Gastroesophageal sphincter (tissue), 4 donors: ENCODE measurements around the gene CPA2. TPM values are rescaled to one million over a fixed set of nuclear protein-coding genes. Genes with fewer than 3 reads are reported as not detected.

Experiments used
- ATAC-seq: fragments of 150-250 bp; one replicate; pipeline ENCODE4 v1.9.1; 2016; ENCODE audit warnings: mild to moderate bottlenecking, moderate library complexity
- H3K27ac ChIP-seq, 4 donors: fragments of 200-600 bp; sonication (generic) in 3 of 4; 1 replicate in 3 of 4; 2 replicates in 1 of 4; pipeline ENCODE4 v1.5.1; 2016 to 2019
- H3K27me3 ChIP-seq: fragments of 200-600 bp; sonication (generic); one replicate; pipeline ENCODE4 v1.5.1; 2019
- H3K36me3 ChIP-seq, 2 donors: fragments of 200-600 bp; sonication (generic); one replicate each; pipeline ENCODE4 v1.5.1; 2019; ENCODE audit warnings: control low read depth in 1 of 2
- H3K4me1 ChIP-seq, 3 donors: fragments of 200-600 bp; sonication (generic); 1 replicate in 2 of 3; 2 replicates in 1 of 3; pipeline ENCODE4 v1.5.1; 2016 to 2019; ENCODE audit warnings: control low read depth in 2 of 3
- H3K4me3 ChIP-seq, 2 donors: fragments of 200-600 bp; sonication (generic); one replicate each; pipeline ENCODE4 v1.5.1; 2019; ENCODE audit warnings: mild to moderate bottlenecking in 1 of 2, moderate library complexity in 1 of 2
- H3K9me3 ChIP-seq, 3 donors: fragments of 200-600 bp; sonication (generic); one replicate each; pipeline ENCODE4 v1.5.1; 2017 to 2019; ENCODE audit warnings: control low read depth in 2 of 3
- CTCF ChIP-seq, 4 experiments: fragments of 200-600 bp in 2 of 4; fragments of 450-650 bp in 2 of 4; sonication (generic) in 1 of 4; IDR thresholded peaks; one replicate each; pipeline ENCODE4 v1.5.1; 2017 to 2019; ENCODE audit warnings: antibody characterized with exemption in 4 of 4, mild to moderate bottlenecking in 2 of 4, moderate library complexity in 2 of 4
- EP300 ChIP-seq: sonication (generic); formaldehyde crosslinking; IDR thresholded peaks from one replicate; pipeline ENCODE4 v1.6.1; 2017; ENCODE audit warnings: antibody characterized with exemption, mild to moderate bottlenecking
- POLR2A ChIP-seq, 2 donors: fragments of 450-650 bp; IDR thresholded peaks; one replicate each; pipeline ENCODE4 v1.6.1; 2017; ENCODE audit warnings: antibody characterized with exemption in 2 of 2, mild to moderate bottlenecking in 2 of 2, moderate library complexity in 1 of 2
- POLR2AphosphoS5 ChIP-seq: sonication (generic); formaldehyde crosslinking; IDR thresholded peaks from one replicate; pipeline ENCODE4 v1.6.1; 2017; ENCODE audit warnings: antibody characterized with exemption
- WGBS, 2 donors: methylation state at CpG; one replicate each; pipeline ENCODE4 v1.1.5; 2018; ENCODE audit warnings: low coverage in 1 of 2; 5-methylcytosine and 5-hydroxymethylcytosine counted together
- total RNA-seq, 4 donors: library from RNA; depleted of rRNA; stranded (reverse); fragments of >200 nt; gene quantifications; one replicate each; pipeline ENCODE4 v1.1.0, GENCODE V29; 2016

CPA2 gene
- total RNA-seq, 4 donors from 2014 or later, result not detected

- 81 to 83% methylated on average over 2 to 5 of the region's 5 CpGs for WGBS, 2 donors
These were observed 32.1 kb downstream of the CPA2 start for GRCh38 chr7:130298544-130299326.

GRCh38 chr7:130299866-130300265, 33.2 kb downstream of the CPA2 start:
- no peak overlapping the region for H3K27ac ChIP-seq
- no peak overlapping the region for H3K4me3 ChIP-seq
- H3K27me3 ChIP-seq, result no peaks in the 10 kb centered on the region
- no peak for ATAC-seq
- no peak for TF ChIP-seq POLR2AphosphoS5
- TF ChIP-seq EP300, result no peak
- no peak for TF ChIP-seq CTCF (IDR thresholded peaks at IDR 0.05)
- no peak for TF ChIP-seq POLR2A (IDR thresholded peaks at IDR 0.05)
- no peaks in the 10 kb centered on the region for H3K4me1 ChIP-seq
- 81 to 82% methylated on average over 5 to 6 of the region's 7 CpGs for WGBS, 2 donors
- no peaks in the 10 kb centered on the region for H3K9me3 ChIP-seq
- no peaks in the 10 kb centered on the region for H3K36me3 ChIP-seq

More at GRCh38 chr7:130298544-130299326, 32.1 kb downstream of the CPA2 start:
- no peak overlapping the region for H3K27ac ChIP-seq
- no peaks in the 10 kb centered on the region for H3K27me3 ChIP-seq
- TF ChIP-seq POLR2A (IDR thresholded peaks at IDR 0.05) (no peak), POLR2AphosphoS5 (no peak), CTCF (IDR thresholded peaks at IDR 0.05) (no peak), EP300 (no peak)
- H3K4me3 ChIP-seq, result no peak overlapping the region
- no peaks in the 10 kb centered on the region for H3K36me3 ChIP-seq
- no peak for ATAC-seq
- H3K9me3 ChIP-seq, result no peaks in the 10 kb centered on the region
- H3K4me1 ChIP-seq, result no peaks in the 10 kb centered on the region

- WGBS, 2 donors, result 63 to 80% methylated on average over 4 to 8 of the region's 8 CpGs
- H3K27ac ChIP-seq, result no peak overlapping the region
- H3K4me1 ChIP-seq, result no peaks in the 10 kb centered on the region
- ATAC-seq, result no peak
- TF ChIP-seq POLR2AphosphoS5 (no peak), CTCF (IDR thresholded peaks at IDR 0.05) (no peak), POLR2A (IDR thresholded peaks at IDR 0.05) (no peak), EP300 (no peak)
- no peaks in the 10 kb centered on the region for H3K36me3 ChIP-seq
- H3K9me3 ChIP-seq, result no peaks in the 10 kb centered on the region
- H3K4me3 ChIP-seq, result no peak overlapping the region
- no peaks in the 10 kb centered on the region for H3K27me3 ChIP-seq
These were observed 34.9 kb downstream of the CPA2 start for GRCh38 chr7:130301501-130302020.

- H3K27ac ChIP-seq, result no peak overlapping the region
- TF ChIP-seq POLR2AphosphoS5, result no peak
- no peak for TF ChIP-seq POLR2A (IDR thresholded peaks at IDR 0.05)
- TF ChIP-seq EP300, result no peak
- TF ChIP-seq CTCF (IDR thresholded peaks at IDR 0.05), result no peak
- no peaks in the 10 kb centered on the region for H3K27me3 ChIP-seq
- H3K9me3 ChIP-seq, result no peaks in the 10 kb centered on the region
- H3K36me3 ChIP-seq, result no peaks in the 10 kb centered on the region
- no peaks in the 10 kb centered on the region for H3K4me1 ChIP-seq
- H3K4me3 ChIP-seq, result no peak overlapping the region
- no peak for ATAC-seq
These were observed 36.0 kb downstream of the CPA2 start for GRCh38 chr7:130302649-130303048.

- 36 to 65% methylated on average over 2 of the region's 2 CpGs for WGBS, 2 donors
- no peaks in the 10 kb centered on the region for H3K9me3 ChIP-seq
- no peaks in the 10 kb centered on the region for H3K4me1 ChIP-seq
- no peak for ATAC-seq
- no peak overlapping the region for H3K27ac ChIP-seq
- no peaks in the 10 kb centered on the region for H3K27me3 ChIP-seq
- TF ChIP-seq POLR2AphosphoS5 (no peak), EP300 (no peak), POLR2A (IDR thresholded peaks at IDR 0.05) (no peak), CTCF (IDR thresholded peaks at IDR 0.05) (no peak)
- H3K4me3 ChIP-seq, result no peak overlapping the region
- no peaks in the 10 kb centered on the region for H3K36me3 ChIP-seq
These were observed 36.5 kb downstream of the CPA2 start for GRCh38 chr7:130303127-130303526.
